SU-DHL-6 (cell line): ENCODE data around the gene UBAC1.

Experiments
- CTCF ChIP-seq: fragments of 200-600 bp; sonication (generic); IDR thresholded peaks from one replicate; pipeline ENCODE4 v1.5.1; 2017; ENCODE audit warnings: antibody characterized with exemption, mild to moderate bottlenecking, low read length, moderate library complexity; ENCODE audit not compliant: insufficient read depth, poor library complexity, severe bottlenecking
- EZH2phosphoT487 ChIP-seq: fragments of 200-600 bp; sonication (generic), shearing (Covaris generic); conservative IDR thresholded peaks from 2 replicates; pipeline ENCODE4 v1.6.1; 2018; ENCODE audit warnings: mild to moderate bottlenecking, antibody characterized with exemption, low read length, moderate library complexity, mixed read lengths

- TF ChIP-seq CTCF (no peak), EZH2phosphoT487 (no peak)
These were observed 74.8 kb downstream of the UBAC1 start for GRCh38 chr9:135886147-135886981.
